Left lung (tissue), 10 donors: Measurements from ENCODE around the gene DNAAF5. TPM values are rescaled to one million over a fixed set of nuclear protein-coding genes. Genes with fewer than 3 reads are reported as not detected.

Experiments used
- ATAC-seq: fragments of 200-7000 bp; cut with Tn5 transposase; one replicate; pipeline ENCODE4 v1.9.1; 2020; ENCODE audit warnings: moderate library complexity
- DNase-seq, 4 donors: peaks; one replicate each; pipeline ENCODE4 v3.0.0-alpha.2; 2013 to 2020
- H3K27ac ChIP-seq, 2 donors: fragments of 200-600 bp; sonication (generic) in 1 of 2; one replicate each; pipeline versions ENCODE4 v1.5.0 to v1.8.0; 2020 to 2021
- H3K27me3 ChIP-seq, 2 donors: fragments of 200-600 bp; sonication (generic) in 1 of 2; one replicate each; pipeline versions ENCODE4 v1.5.0 to v1.8.0; 2020 to 2021
- H3K36me3 ChIP-seq, 2 donors: fragments of 200-600 bp; sonication (generic) in 1 of 2; one replicate each; pipeline versions ENCODE4 v1.5.0 to v1.8.0; 2020 to 2021
- H3K4me1 ChIP-seq, 2 donors: fragments of 200-600 bp; one replicate each; pipeline ENCODE4 v1.8.0; 2021
- H3K4me3 ChIP-seq, 2 donors: fragments of 200-600 bp; sonication (generic) in 1 of 2; one replicate each; pipeline versions ENCODE4 v1.5.0 to v1.8.0; 2020 to 2021; ENCODE audit warnings: mild to moderate bottlenecking in 1 of 2
- H3K9me3 ChIP-seq, 2 donors: fragments of 200-600 bp; sonication (generic) in 1 of 2; one replicate each; pipeline versions ENCODE4 v1.5.0 to v1.8.0; 2020 to 2021
- intact Hi-C, 2 donors: fragments of 100-400 bp; cut with DNase I; formaldehyde crosslinking; loops; one replicate each; pipeline versions ENCODE4 v1.11.2 to v1.14.2; 2022
- polyA plus RNA-seq, 6 donors: library from polyadenylated mRNA; unstranded; fragments of 120-200 nt; gene quantifications; one replicate each; pipeline ENCODE4 v1.2.1, GENCODE V29; 2013; ENCODE audit not compliant: insufficient read length in 6 of 6
- total RNA-seq, 2 donors: library from RNA; stranded (reverse); fragmentation: NEBNext Ultra II Directional; extraction: Animal tissue kit (Norgen Biotek cat#: 25700); gene quantifications; one replicate each; pipeline ENCODE4 v1.2.1, GENCODE V29; 2021
- TF ChIP-seq, protein P1 (sequence below), 2 donors: fragments of 200-600 bp; sonication (generic) in 1 of 2; IDR thresholded peaks; one replicate each; pipeline versions ENCODE4 v1.5.0 to v1.8.0; 2021; ENCODE audit warnings: antibody characterized with exemption in 2 of 2
- donor health status: DM: no; HTN: yes; CAD: no.
- donor health status: DM: no; HTN: no; CAD: no.

DNAAF5 gene
- total and polyA plus RNA-seq, 8 donors, result 19.9 to 30.6 (median 26.2) TPM

- H3K27me3 ChIP-seq, result no peaks in the 10 kb centered on the region
- H3K27ac ChIP-seq, result peak overlapping the region in 1 of 2 donors; percentile 72
- H3K4me3 ChIP-seq, result peak overlapping the region; percentile 73 to 75
- no peaks in the 10 kb centered on the region for H3K9me3 ChIP-seq
- DNase-seq (no peak), ATAC-seq (no peak)
- peaks cover 6 to 17% of the 10 kb centered on the region in 2 donors for H3K4me1 ChIP-seq
- TF ChIP-seq, protein P1, sequence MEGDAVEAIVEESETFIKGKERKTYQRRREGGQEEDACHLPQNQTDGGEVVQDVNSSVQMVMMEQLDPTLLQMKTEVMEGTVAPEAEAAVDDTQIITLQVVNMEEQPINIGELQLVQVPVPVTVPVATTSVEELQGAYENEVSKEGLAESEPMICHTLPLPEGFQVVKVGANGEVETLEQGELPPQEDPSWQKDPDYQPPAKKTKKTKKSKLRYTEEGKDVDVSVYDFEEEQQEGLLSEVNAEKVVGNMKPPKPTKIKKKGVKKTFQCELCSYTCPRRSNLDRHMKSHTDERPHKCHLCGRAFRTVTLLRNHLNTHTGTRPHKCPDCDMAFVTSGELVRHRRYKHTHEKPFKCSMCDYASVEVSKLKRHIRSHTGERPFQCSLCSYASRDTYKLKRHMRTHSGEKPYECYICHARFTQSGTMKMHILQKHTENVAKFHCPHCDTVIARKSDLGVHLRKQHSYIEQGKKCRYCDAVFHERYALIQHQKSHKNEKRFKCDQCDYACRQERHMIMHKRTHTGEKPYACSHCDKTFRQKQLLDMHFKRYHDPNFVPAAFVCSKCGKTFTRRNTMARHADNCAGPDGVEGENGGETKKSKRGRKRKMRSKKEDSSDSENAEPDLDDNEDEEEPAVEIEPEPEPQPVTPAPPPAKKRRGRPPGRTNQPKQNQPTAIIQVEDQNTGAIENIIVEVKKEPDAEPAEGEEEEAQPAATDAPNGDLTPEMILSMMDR (IDR thresholded peaks at IDR 0.05), result no peak
- H3K36me3 ChIP-seq, result peaks cover 0 to 25% of the 10 kb centered on the region in 2 donors
- intact Hi-C loops, result no loop called here
Observed at GRCh38 chr7:726854-727103, 280 bp downstream of the DNAAF5 start.

DNA sequence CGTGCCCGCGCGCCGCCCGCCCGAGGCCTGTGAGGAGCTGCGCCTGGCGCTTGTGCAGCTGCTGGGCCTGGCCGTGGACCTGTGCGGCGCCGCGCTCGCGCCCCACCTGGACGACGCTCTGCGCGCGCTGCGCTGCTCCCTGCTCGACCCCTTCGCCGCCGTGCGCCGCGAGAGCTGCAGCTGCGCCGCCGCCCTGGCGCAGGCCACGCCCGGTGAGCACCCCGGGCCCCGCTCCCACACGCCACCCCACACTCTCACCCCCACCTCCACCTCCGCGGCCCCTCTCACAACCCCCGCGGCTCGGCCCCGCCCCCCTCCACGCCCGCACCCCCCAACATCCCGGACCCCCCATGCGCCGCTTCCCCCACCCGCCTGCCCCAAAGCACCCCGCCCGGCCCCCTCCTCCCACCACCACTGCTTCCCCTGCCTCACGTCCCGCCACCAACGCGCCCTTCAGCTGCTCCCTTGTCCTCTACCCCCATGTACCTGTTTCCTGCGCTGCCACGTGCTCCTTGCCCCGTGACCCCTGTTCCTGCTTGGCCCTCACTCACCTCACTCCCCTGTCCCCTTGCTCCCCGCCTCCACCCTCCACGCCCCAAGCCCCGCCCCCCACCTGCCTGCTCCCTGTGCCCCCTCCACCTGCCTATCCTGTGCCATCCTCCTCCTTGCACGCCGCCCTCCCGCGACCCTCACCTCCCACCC is 756 bp downstream of the DNAAF5 start, which contains the start of gene PRKAR1B:
Gene PRKAR1B, minus strand, starts transcription at position 178 of the 702 bp plus-strand sequence. CDS start 15,776 bp downstream, outside the sequence.
- Histone ChIP-seq H3K27me3 (no peaks in the 10 kb centered on the region), H3K9me3 (no peaks in the 10 kb centered on the region), H3K27ac (peak within 1 kb of the TSS in 1 of 2 donors; percentile 72), H3K4me3 (peak within 1 kb of the TSS; percentile 73 to 75), H3K4me1 (peaks cover 6 to 17% of the 10 kb centered on the region in 2 donors), H3K36me3 (peaks cover 0 to 30% of the 10 kb centered on the region in 2 donors)
- intact Hi-C loops, result no loop called here
- TF ChIP-seq, protein P1 (IDR thresholded peaks at IDR 0.05), result no peak
- ATAC-seq (peak; percentile 5), DNase-seq (peak in 1 of 4 donors; percentile 33)

DNA sequence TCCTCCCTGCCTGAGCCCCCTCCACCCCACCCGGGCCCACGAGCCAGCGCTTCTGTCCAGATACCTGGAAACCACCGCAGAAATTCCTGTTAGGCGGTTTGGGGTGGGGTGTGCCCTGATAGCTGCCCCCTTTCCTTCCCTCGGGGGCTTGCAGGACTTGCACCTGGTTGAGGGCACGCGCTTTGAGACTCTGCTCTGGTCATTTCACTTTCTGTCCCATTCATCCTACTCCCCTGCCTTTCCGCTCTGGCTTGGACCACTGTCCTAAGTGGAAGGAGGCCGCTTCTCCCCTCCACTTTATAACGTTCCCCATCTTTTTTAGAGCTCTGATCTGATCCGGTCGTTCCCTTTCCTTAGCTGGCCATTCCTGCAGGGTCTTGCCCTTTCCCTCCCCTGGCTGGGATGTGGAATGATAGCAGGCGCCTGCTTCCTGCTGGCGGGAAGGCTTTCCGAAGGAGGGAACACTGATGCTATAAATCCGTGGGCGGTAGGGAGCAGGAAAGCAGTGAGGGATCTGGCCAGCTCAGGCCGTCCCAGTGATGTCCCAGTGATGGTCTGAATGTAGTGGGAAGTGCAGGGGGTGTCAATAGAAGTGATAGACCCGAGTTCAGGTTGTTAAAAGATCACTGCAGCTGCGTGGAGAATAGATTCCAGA is 1.4 kb downstream of the DNAAF5 start:
- H3K4me1 ChIP-seq, result peaks cover 6 to 17% of the 10 kb centered on the region in 2 donors
- ATAC-seq (no peak), DNase-seq (peak in 2 of 4 donors; percentile 20 to 24)
- no peaks in the 10 kb centered on the region for H3K9me3 ChIP-seq
- peaks cover 0 to 30% of the 10 kb centered on the region in 2 donors for H3K36me3 ChIP-seq
- H3K27me3 ChIP-seq, result no peaks in the 10 kb centered on the region
- H3K4me3 ChIP-seq, result peak overlapping the region; percentile 73 to 75
- TF ChIP-seq, protein P1 (IDR thresholded peaks at IDR 0.05), result no peak
- intact Hi-C loops, result no loop called here
- no peak overlapping the region for H3K27ac ChIP-seq

DNA sequence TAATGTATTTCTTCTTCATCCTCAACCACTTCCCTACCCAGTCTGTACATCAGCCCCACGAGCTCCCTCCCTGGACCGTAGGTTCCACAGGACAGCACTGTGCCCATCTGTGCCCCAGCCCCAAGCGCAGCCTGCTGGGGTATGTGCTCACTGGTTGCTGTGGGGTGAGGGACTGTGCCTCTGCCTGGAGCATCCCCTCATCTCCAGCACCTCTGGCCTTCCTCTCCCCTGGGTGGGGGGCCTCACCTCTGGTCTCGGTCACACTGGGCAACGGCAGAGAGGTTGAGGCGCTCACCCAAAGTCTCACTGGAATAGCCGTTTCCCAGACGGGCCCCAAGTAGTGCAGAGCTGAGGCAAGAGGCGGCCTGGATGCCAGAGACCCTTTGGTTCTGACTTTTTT is 2.1 kb downstream of the DNAAF5 start:
- Histone ChIP-seq H3K27me3 (no peaks in the 10 kb centered on the region), H3K27ac (no peak overlapping the region), H3K4me1 (peaks cover 6 to 17% of the 10 kb centered on the region in 2 donors), H3K4me3 (no peak overlapping the region), H3K9me3 (no peaks in the 10 kb centered on the region), H3K36me3 (peaks cover 0 to 34% of the 10 kb centered on the region in 2 donors)
- DNase-seq (peak in 1 of 4 donors; percentile 18), ATAC-seq (no peak)
- intact Hi-C loops, result no loop called here
- TF ChIP-seq, protein P1 (IDR thresholded peaks at IDR 0.05), result no peak
